ENCODE data around the gene PTX4.

Gene PTX4

GRCh38 chr16:1499756-1500464 lies 11.2 kb upstream of the PTX4 start:
- DNase-seq: no peak

GRCh38 chr16:1498899-1499676 lies 10.3 kb upstream of the PTX4 start:
- no peak for DNase-seq

- DNase-seq: no peak
Observed at GRCh38 chr16:1497014-1497598, 8.4 kb upstream of the PTX4 start.

- no peak for DNase-seq
Observed at GRCh38 chr16:1496464-1496863, 7.7 kb upstream of the PTX4 start.

GRCh38 chr16:1495889-1496262 lies 7.1 kb upstream of the PTX4 start:
- DNase-seq: no peak

- no peak for DNase-seq
Observed at GRCh38 chr16:1495211-1495888, 6.6 kb upstream of the PTX4 start.

GRCh38 chr16:1494711-1495110 lies 6.0 kb upstream of the PTX4 start:
- no peak for DNase-seq

GRCh38 chr16:1494129-1494640 lies 5.4 kb upstream of the PTX4 start:
- no peak for DNase-seq

GRCh38 chr16:1493746-1494094 lies 5.0 kb upstream of the PTX4 start:
- no peak for DNase-seq

GRCh38 chr16:1492923-1493745 lies 4.4 kb upstream of the PTX4 start, which contains the start of gene TELO2:
Gene TELO2 (plus strand): TSS chr16:1493360. CDS start chr16:1494282, 922 bp downstream.
- peak; percentile 81 for DNase-seq

- no peak for DNase-seq
Observed at GRCh38 chr16:1492082-1492922, 3.6 kb upstream of the PTX4 start.

- no peak for DNase-seq
Observed at GRCh38 chr16:1491327-1491726, 2.6 kb upstream of the PTX4 start.

GRCh38 chr16:1489077-1489476 lies 333 bp upstream of the PTX4 start:
- no peak for DNase-seq

GRCh38 chr16:1488054-1488601 lies 616 bp downstream of the PTX4 start:
- DNase-seq: no peak

GRCh38 chr16:1487395-1488053 lies 1.2 kb downstream of the PTX4 start:
- DNase-seq: no peak

- DNase-seq: no peak
Observed at GRCh38 chr16:1486551-1487390, 2.0 kb downstream of the PTX4 start.

- DNase-seq: no peak
Observed at GRCh38 chr16:1485847-1486496, 2.8 kb downstream of the PTX4 start.

- no peak for DNase-seq
Observed at GRCh38 chr16:1481906-1482835, 6.6 kb downstream of the PTX4 start.
